Measurements from ENCODE around the gene SACS. TPM values are rescaled to one million over a fixed set of nuclear protein-coding genes. Genes with fewer than 3 reads are reported as not detected.

Gene SACS
- total and polyA plus RNA-seq, 7 donors: 0.60 to 32.5 (median 20.9) TPM

DNA sequence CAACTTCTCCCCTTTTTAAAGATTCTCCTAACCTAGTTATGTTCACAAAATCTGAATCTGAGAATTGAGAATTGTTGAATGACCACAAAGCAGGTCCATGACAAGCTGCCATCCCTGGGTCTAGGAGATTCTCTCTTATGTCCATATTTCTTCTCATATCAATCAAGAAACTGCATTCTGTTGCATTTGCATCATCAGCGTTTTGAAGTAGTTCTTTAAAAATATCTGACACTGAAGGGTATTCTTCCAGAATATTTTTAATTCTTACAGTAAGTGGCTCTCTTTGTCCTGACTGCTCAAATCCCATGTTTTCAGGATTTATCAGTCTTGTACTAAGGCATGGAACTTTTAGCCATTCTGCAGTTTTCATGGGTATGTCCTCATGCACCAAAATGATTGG lies 94.3 kb downstream of the SACS start:
- no peak overlapping the region for H3K27ac ChIP-seq
- 92 to 98% methylated on average over 1 of the region's 1 CpG for WGBS, 2 donors
- intact Hi-C loops (cut with DNase I): no loop called here
- H3K27me3 ChIP-seq: no peaks in the 10 kb centered on the region
- peaks cover 0 to 22% (median 6%) of the 10 kb centered on the region in 4 donors for H3K36me3 ChIP-seq
- H3K9me3 ChIP-seq: peaks cover 0 to 8% (median 0%) of the 10 kb centered on the region in 4 donors
- DNase-seq: no peak
- H3K4me1 ChIP-seq: peaks cover 0 to under 1% (median 0%) of the 10 kb centered on the region in 4 donors
- H3K4me3 ChIP-seq: no peak overlapping the region
- TF ChIP-seq POLR2AphosphoS5 (IDR thresholded peaks at IDR 0.05): no peak
- TF ChIP-seq EP300 (IDR thresholded peaks at IDR 0.05): no peak
- TF ChIP-seq POLR2A (IDR thresholded peaks at IDR 0.05): no peak
- TF ChIP-seq, protein P1, sequence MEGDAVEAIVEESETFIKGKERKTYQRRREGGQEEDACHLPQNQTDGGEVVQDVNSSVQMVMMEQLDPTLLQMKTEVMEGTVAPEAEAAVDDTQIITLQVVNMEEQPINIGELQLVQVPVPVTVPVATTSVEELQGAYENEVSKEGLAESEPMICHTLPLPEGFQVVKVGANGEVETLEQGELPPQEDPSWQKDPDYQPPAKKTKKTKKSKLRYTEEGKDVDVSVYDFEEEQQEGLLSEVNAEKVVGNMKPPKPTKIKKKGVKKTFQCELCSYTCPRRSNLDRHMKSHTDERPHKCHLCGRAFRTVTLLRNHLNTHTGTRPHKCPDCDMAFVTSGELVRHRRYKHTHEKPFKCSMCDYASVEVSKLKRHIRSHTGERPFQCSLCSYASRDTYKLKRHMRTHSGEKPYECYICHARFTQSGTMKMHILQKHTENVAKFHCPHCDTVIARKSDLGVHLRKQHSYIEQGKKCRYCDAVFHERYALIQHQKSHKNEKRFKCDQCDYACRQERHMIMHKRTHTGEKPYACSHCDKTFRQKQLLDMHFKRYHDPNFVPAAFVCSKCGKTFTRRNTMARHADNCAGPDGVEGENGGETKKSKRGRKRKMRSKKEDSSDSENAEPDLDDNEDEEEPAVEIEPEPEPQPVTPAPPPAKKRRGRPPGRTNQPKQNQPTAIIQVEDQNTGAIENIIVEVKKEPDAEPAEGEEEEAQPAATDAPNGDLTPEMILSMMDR (IDR thresholded peaks at IDR 0.05): no peak

DNA sequence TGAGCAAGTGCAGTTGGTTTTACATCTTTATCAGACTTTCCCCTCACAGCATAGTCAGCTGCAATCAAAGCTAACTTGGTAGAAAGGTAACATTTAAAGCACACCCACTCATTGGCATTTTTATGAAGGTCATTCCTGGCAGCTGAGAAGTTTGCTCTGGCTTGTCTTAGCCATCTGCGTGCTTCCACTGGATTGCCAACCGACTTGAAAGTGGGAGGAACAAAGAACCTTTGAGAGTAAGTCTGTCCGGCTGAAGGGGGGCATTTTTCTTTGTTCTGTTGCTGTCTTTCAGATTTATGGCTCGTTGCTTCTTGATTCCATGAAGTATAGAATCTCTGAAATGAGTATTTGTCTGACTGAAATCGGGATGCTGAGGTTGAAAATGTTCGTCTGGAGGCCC lies 103.1 kb downstream of the SACS start:
- Histone ChIP-seq H3K9me3 (peaks cover 0 to 4% (median 0%) of the 10 kb centered on the region in 4 donors), H3K36me3 (no peaks in the 10 kb centered on the region), H3K4me1 (no peaks in the 10 kb centered on the region), H3K27ac (no peak overlapping the region), H3K27me3 (no peaks in the 10 kb centered on the region), H3K4me3 (no peak overlapping the region)
- TF ChIP-seq, protein P1 (IDR thresholded peaks at IDR 0.05): no peak
- TF ChIP-seq EP300 (IDR thresholded peaks at IDR 0.05) (no peak), POLR2A (IDR thresholded peaks at IDR 0.05) (no peak), POLR2AphosphoS5 (IDR thresholded peaks at IDR 0.05) (no peak)
- 65 to 83% methylated on average over 6 of the region's 6 CpGs for WGBS, 2 donors
- DNase-seq: no peak
- intact Hi-C loops (cut with DNase I): no loop called here

GRCh38 chr13:23325191-23325590 lies 108.3 kb downstream of the SACS start:
- Histone ChIP-seq H3K27me3 (no peaks in the 10 kb centered on the region), H3K9me3 (no peaks in the 10 kb centered on the region), H3K4me3 (no peak overlapping the region), H3K4me1 (peaks cover 0 to 20% (median 17%) of the 10 kb centered on the region in 4 donors), H3K36me3 (no peaks in the 10 kb centered on the region), H3K27ac (no peak overlapping the region)
- intact Hi-C loops (cut with DNase I): no loop called here
- WGBS, 2 donors: 58 to 70% methylated on average over 2 of the region's 2 CpGs
- no peak for TF ChIP-seq POLR2AphosphoS5 (IDR thresholded peaks at IDR 0.05)
- TF ChIP-seq POLR2A (IDR thresholded peaks at IDR 0.05): no peak
- DNase-seq: no peak

DNA sequence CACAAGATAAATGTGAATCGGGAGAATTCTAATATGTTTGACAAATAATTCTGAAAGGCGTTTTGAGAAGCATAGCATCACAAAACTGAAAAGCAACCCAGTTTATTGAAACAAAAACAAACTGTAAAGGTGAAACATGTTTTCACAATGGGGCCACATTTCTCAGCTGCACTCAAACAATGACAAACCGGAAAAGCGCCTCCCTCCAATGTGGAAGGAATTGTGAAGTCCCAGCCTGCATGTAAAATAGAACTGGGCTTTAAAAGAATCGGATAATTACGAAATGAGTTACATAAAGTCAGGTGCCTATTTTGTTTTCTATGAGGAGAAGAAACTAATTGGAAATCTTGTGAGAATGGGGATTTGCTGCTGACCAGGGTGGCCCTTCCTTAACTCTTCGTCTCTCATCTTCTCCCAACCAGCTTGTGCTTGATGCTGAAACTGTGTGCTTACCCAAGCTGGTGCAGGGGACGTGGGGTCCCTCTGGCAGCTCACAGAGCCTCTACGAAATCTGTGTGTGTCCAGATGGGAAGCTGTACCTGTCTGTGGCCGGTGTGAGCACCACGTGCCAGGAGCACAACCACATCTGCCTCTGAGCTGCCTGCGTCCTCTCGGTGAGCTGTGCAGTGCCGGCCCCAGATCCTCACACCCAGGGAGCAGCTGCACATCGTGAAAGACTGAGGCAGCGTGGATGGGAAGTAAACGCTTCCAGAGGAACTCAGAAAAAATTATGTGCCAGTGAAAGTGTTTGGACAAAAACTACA lies 109.4 kb downstream of the SACS start:
- Histone ChIP-seq H3K27ac (peak overlapping the region in 1 of 4 donors; percentile 67), H3K27me3 (no peaks in the 10 kb centered on the region), H3K4me1 (peaks cover 0 to 30% (median 20%) of the 10 kb centered on the region in 4 donors), H3K9me3 (no peaks in the 10 kb centered on the region), H3K36me3 (no peaks in the 10 kb centered on the region), H3K4me3 (no peak overlapping the region)
- TF ChIP-seq POLR2A (IDR thresholded peaks at IDR 0.05): no peak
- no peak for TF ChIP-seq POLR2AphosphoS5 (IDR thresholded peaks at IDR 0.05)
- no peak for TF ChIP-seq EP300 (IDR thresholded peaks at IDR 0.05)
- TF ChIP-seq, protein P1 (IDR thresholded peaks at IDR 0.05): no peak
- no peak for DNase-seq
- intact Hi-C loops (cut with DNase I): no loop called here
- 65 to 68% methylated on average over 17 of the region's 17 CpGs for WGBS, 2 donors

DNA sequence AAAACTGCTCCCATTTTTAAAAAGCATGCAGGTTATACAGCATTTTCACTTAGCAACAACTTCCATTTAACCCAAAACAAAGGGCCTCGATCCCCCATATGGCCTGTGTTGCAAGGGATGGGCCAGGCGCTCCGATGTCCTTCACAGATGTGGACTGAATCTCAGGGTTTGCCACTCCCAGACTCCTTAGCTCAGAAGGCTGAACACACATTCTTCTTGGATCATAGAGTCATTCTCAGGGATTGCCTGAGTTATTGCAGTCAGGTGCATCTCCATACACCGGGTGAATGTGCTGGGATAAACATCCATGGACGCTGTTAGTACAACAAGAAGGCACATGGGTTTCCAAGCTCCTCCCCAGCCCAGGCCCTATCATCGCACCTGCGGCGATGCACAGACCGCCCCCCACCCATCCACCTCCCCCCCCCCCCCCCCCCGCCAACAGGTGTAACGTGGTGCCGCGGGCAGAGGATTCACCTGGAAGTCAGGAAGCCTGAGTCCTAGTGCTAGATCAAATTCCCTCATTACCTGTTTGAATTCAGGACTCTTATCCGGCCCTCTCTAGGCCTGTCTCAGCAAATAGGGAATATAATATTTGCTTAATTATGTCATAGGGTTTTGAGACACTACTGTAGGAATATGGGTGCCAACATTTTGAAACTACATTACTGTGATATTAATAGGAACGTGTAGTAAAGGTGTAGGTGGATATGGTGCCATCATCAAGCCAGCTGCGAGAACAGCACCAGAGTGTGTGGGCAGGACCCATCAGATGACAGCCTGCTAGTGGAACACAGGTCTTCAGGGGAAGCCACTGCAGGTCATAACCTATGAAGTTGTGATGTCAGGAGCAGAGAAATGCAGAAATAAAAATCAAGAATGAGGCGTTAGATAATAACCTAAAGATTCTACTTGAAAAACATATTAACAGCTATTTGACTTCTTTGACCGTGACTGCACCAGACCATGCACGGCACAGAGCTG lies 110.9 kb downstream of the SACS start:
- WGBS, 2 donors: 86 to 87% methylated on average over 19 of the region's 19 CpGs
- intact Hi-C loops (cut with DNase I): no loop called here

More for the DNA sequence above, 110.9 kb downstream of the SACS start:
- DNase-seq: no peak
- Histone ChIP-seq H3K9me3 (no peaks in the 10 kb centered on the region), H3K27ac (peak overlapping the region in 3 of 4 donors; percentile 33 to 62 (median 59)), H3K4me1 (peaks cover 0 to 34% (median 20%) of the 10 kb centered on the region in 4 donors), H3K4me3 (no peak overlapping the region), H3K36me3 (no peaks in the 10 kb centered on the region), H3K27me3 (no peaks in the 10 kb centered on the region)
- TF ChIP-seq EP300 (IDR thresholded peaks at IDR 0.05): no peak
- TF ChIP-seq, protein P1 (IDR thresholded peaks at IDR 0.05): no peak
- no peak for TF ChIP-seq POLR2A (IDR thresholded peaks at IDR 0.05)
- no peak for TF ChIP-seq POLR2AphosphoS5 (IDR thresholded peaks at IDR 0.05)

Measured in sigmoid colon (tissue), 7 donors.